CD4-positive, alpha-beta memory T cell (primary cell): Measurements from ENCODE around the gene POU4F1. TPM values are rescaled to one million over a fixed set of nuclear protein-coding genes. Genes with fewer than 3 reads are reported as not detected.

Source experiments
- CTCF ChIA-PET: fragments of 350-600 bp; sonication (Branson Sonifier 250); formaldehyde crosslinking; loops from one replicate; lab custom pipeline; 2021; ENCODE audit warnings: inconsistent platforms; ENCODE audit not compliant: partially characterized antibody; lab: Charles Lee
- POLR2A ChIA-PET: fragments of 350-600 bp; sonication (Branson Sonifier 250); formaldehyde crosslinking; loops from one replicate; lab custom pipeline; 2021; ENCODE audit not compliant: partially characterized antibody; lab: Charles Lee
- DNase-seq, 5 donors: peaks; one replicate each; pipeline versions ENCODE4 v3.0.0 to v3.0.0-alpha.2; 2020 to 2022; ENCODE audit warnings: mixed read lengths in 1 of 5
- H3K27ac ChIP-seq: one replicate; pipeline ENCODE4 v1.7.0; 2013; ENCODE audit warnings: low read depth, low read length
- H3K27me3 ChIP-seq: 2 replicates; pipeline ENCODE4 v1.7.0; 2013; ENCODE audit warnings: mild to moderate bottlenecking, low read length, moderate library complexity; ENCODE audit not compliant: insufficient read depth
- H3K36me3 ChIP-seq: 2 replicates; pipeline ENCODE4 v1.7.0; 2013; ENCODE audit warnings: mild to moderate bottlenecking, low read length, moderate library complexity; ENCODE audit not compliant: insufficient read depth
- H3K4me1 ChIP-seq: 2 replicates; pipeline ENCODE4 v1.7.0; 2013; ENCODE audit warnings: mild to moderate bottlenecking, low read length, moderate library complexity; ENCODE audit not compliant: insufficient read depth
- H3K4me3 ChIP-seq, 2 donors: one replicate each; pipeline ENCODE4 v1.7.0; 2013; ENCODE audit warnings: low read length in 2 of 2, mild to moderate bottlenecking in 1 of 2
- H3K9me3 ChIP-seq, 2 donors: one replicate each; pipeline ENCODE4 v1.7.0; 2013; ENCODE audit warnings: low read length in 2 of 2, control low read depth in 1 of 2; ENCODE audit not compliant: control insufficient read depth in 1 of 2
- H3K27ac Mint-ChIP-seq, 7 donors: one replicate each; pipeline ENCODE4 v1.8.0; 2020 to 2021; ENCODE audit warnings: mixed read lengths in 7 of 7, mild to moderate bottlenecking in 6 of 7, inconsistent platforms in 3 of 7, moderate library complexity in 3 of 7
- H3K27me3 Mint-ChIP-seq, 2 donors: one replicate each; pipeline ENCODE4 v1.8.0; 2020 to 2021; ENCODE audit warnings: mixed read lengths in 2 of 2
- H3K36me3 Mint-ChIP-seq, 2 donors: one replicate each; pipeline ENCODE4 v1.8.0; 2020 to 2021; ENCODE audit warnings: mixed read lengths in 2 of 2, inconsistent platforms in 1 of 2, mild to moderate bottlenecking in 1 of 2
- H3K4me1 Mint-ChIP-seq, 4 donors: one replicate each; pipeline ENCODE4 v1.8.0; 2020 to 2021; ENCODE audit warnings: mixed read lengths in 4 of 4, mild to moderate bottlenecking in 1 of 4
- H3K4me3 Mint-ChIP-seq, 8 donors: one replicate each; pipeline ENCODE4 v1.8.0; 2020 to 2021; ENCODE audit warnings: mixed read lengths in 8 of 8, mild to moderate bottlenecking in 7 of 8, moderate library complexity in 6 of 8, inconsistent platforms in 3 of 8
- H3K9me3 Mint-ChIP-seq, 8 donors: one replicate each; pipeline ENCODE4 v1.8.0; 2020 to 2021; ENCODE audit warnings: mixed read lengths in 8 of 8, mild to moderate bottlenecking in 5 of 8, inconsistent platforms in 3 of 8, moderate library complexity in 1 of 8
- intact Hi-C: fragments of 100-400 bp; cut with micrococcal nuclease; formaldehyde crosslinking; loops from one replicate; pipeline ENCODE4 v1.15.1; 2023
- polyA plus RNA-seq, 2 donors: library from polyadenylated mRNA; unstranded; fragments of 300-500 nt; fragmentation: Illumina TruSeq; gene quantifications; one replicate each; pipeline ENCODE4 v1.2.3, GENCODE V29; 2021
- total RNA-seq, 2 experiments: library from RNA; stranded (reverse); gene quantifications; one replicate each; pipeline ENCODE4 v1.2.3, GENCODE V29; 2021

The POU4F1 gene
- total and polyA plus RNA-seq, 4 experiments from 2014 or later = 0.06 TPM; not detected in 3

GRCh38 chr13:78601124-78601873, 2.1 kb downstream of the POU4F1 start:
- Mint-ChIP-seq H3K36me3 (peaks cover 0 to 11% of the 10 kb centered on the region in 2 donors), H3K27me3 (peaks cover 71 to 76% of the 10 kb centered on the region in 2 donors), H3K27ac (peak overlapping the region in 3 of 7 donors; percentile 3 to 81 (median 80)), H3K4me3 (peak overlapping the region; percentile 4 to 78 (median 65)), H3K4me1 (peaks cover 18 to 52% (median 25%) of the 10 kb centered on the region in 4 donors), H3K9me3 (peaks cover 0 to 60% (median 24%) of the 10 kb centered on the region in 8 donors)
- Histone ChIP-seq H3K9me3 (no peaks in the 10 kb centered on the region), H3K4me3 (no peak overlapping the region), H3K4me1 (peaks cover 30% of the 10 kb centered on the region), H3K27me3 (peaks cover 89% of the 10 kb centered on the region), H3K27ac (no peak overlapping the region), H3K36me3 (no peaks in the 10 kb centered on the region)
- no peak for DNase-seq
- ChIA-PET POLR2A (no interaction called here), CTCF (no interaction called here)
- intact Hi-C loops = loop anchor here (2.0 kb wide), 1 partner anchor 58 kb away; the partner anchor contains the start of gene OBI1

- intact Hi-C loops = loop anchor here (2.0 kb wide), 1 partner anchor 58 kb away; the partner anchor contains the start of gene OBI1
- Mint-ChIP-seq H3K4me1 (peaks cover 16 to 53% (median 24%) of the 10 kb centered on the region in 4 donors), H3K4me3 (peak overlapping the region in 7 of 8 donors; percentile 34 to 71 (median 59))
Observed at GRCh38 chr13:78600280-78600883, 3.0 kb downstream of the POU4F1 start.

GRCh38 chr13:78599645-78600279, 3.6 kb downstream of the POU4F1 start:
- Histone ChIP-seq H3K9me3 (no peaks in the 10 kb centered on the region), H3K4me3 (no peak overlapping the region), H3K36me3 (no peaks in the 10 kb centered on the region), H3K27me3 (peaks cover 89% of the 10 kb centered on the region), H3K4me1 (peaks cover 24% of the 10 kb centered on the region), H3K27ac (no peak overlapping the region)
- H3K27me3 Mint-ChIP-seq = peaks cover 66 to 71% of the 10 kb centered on the region in 2 donors
- H3K4me3 Mint-ChIP-seq = peak overlapping the region in 2 of 8 donors; percentile 15 to 36
- intact Hi-C loops = loop anchor here (2.0 kb wide), 1 partner anchor 59 kb away; the partner anchor contains the start of gene OBI1
- peaks cover 0 to 69% (median 30%) of the 10 kb centered on the region in 8 donors for H3K9me3 Mint-ChIP-seq
- peaks cover 0 to 13% of the 10 kb centered on the region in 2 donors for H3K36me3 Mint-ChIP-seq
- peaks cover 16 to 53% (median 23%) of the 10 kb centered on the region in 4 donors for H3K4me1 Mint-ChIP-seq
- DNase-seq = no peak
- POLR2A ChIA-PET = interaction anchor here (1.2 kb wide), 1 partner anchor 9 kb away, joined by 4 read pairs; no protein-coding TSS in a partner anchor
- peak overlapping the region in 3 of 7 donors; percentile 29 to 80 (median 42) for H3K27ac Mint-ChIP-seq
- CTCF ChIA-PET = no interaction called here

More at GRCh38 chr13:78600280-78600883, 3.0 kb downstream of the POU4F1 start:
- ChIA-PET CTCF (no interaction called here), POLR2A (interaction anchor here (1.2 kb wide), 1 partner anchor 8 kb away, joined by 4 read pairs; no protein-coding TSS in a partner anchor)
- H3K27me3 ChIP-seq = peaks cover 87% of the 10 kb centered on the region
- H3K36me3 ChIP-seq = no peaks in the 10 kb centered on the region
- peaks cover 27% of the 10 kb centered on the region for H3K4me1 ChIP-seq
- Mint-ChIP-seq H3K36me3 (peaks cover 0 to 11% of the 10 kb centered on the region in 2 donors), H3K27ac (peak overlapping the region in 2 of 7 donors; percentile 80 to 81), H3K27me3 (peaks cover 68 to 71% of the 10 kb centered on the region in 2 donors), H3K9me3 (peaks cover 0 to 66% (median 26%) of the 10 kb centered on the region in 8 donors)
- H3K27ac ChIP-seq = no peak overlapping the region
- no peak overlapping the region for H3K4me3 ChIP-seq
- H3K9me3 ChIP-seq = no peaks in the 10 kb centered on the region
- DNase-seq = no peak

- CTCF ChIA-PET = no interaction called here
- peaks cover 23% of the 10 kb centered on the region for H3K4me1 ChIP-seq
- peak overlapping the region in 1 of 8 donors; percentile 36 for H3K4me3 Mint-ChIP-seq
- peaks cover 12 to 47% (median 19%) of the 10 kb centered on the region in 4 donors for H3K4me1 Mint-ChIP-seq
- no peak overlapping the region for H3K4me3 ChIP-seq
- H3K36me3 Mint-ChIP-seq = peaks cover 0 to 15% of the 10 kb centered on the region in 2 donors
- H3K27me3 ChIP-seq = peaks cover 89% of the 10 kb centered on the region
- peak overlapping the region in 3 of 7 donors; percentile 38 to 80 (median 70) for H3K27ac Mint-ChIP-seq
- no peak for DNase-seq
- H3K27ac ChIP-seq = no peak overlapping the region
- intact Hi-C loops = no loop called here
- no peaks in the 10 kb centered on the region for H3K36me3 ChIP-seq
- no peaks in the 10 kb centered on the region for H3K9me3 ChIP-seq
- peaks cover 70 to 72% of the 10 kb centered on the region in 2 donors for H3K27me3 Mint-ChIP-seq
- peaks cover 0 to 72% (median 34%) of the 10 kb centered on the region in 8 donors for H3K9me3 Mint-ChIP-seq
- POLR2A ChIA-PET = interaction anchor here (1.2 kb wide), 1 partner anchor 10 kb away, joined by 4 read pairs; no protein-coding TSS in a partner anchor
Observed at GRCh38 chr13:78598966-78599644, 4.2 kb downstream of the POU4F1 start.

- no peak overlapping the region for H3K4me3 Mint-ChIP-seq
Observed at GRCh38 chr13:78598116-78598781, 5.1 kb downstream of the POU4F1 start.

GRCh38 chr13:78597602-78597932, 5.8 kb downstream of the POU4F1 start:
- no peaks in the 10 kb centered on the region for H3K36me3 ChIP-seq
- no peak overlapping the region for H3K27ac ChIP-seq
- peak overlapping the region in 6 of 8 donors; percentile 6 to 43 (median 20) for H3K4me3 Mint-ChIP-seq
- intact Hi-C loops = no loop called here
- no peak overlapping the region for H3K4me3 ChIP-seq
- peaks cover 6 to 34% (median 11%) of the 10 kb centered on the region in 4 donors for H3K4me1 Mint-ChIP-seq
- H3K27me3 Mint-ChIP-seq = peaks cover 69 to 75% of the 10 kb centered on the region in 2 donors
- H3K36me3 Mint-ChIP-seq = peaks cover 0 to 11% of the 10 kb centered on the region in 2 donors
- no peak for DNase-seq
- ChIA-PET POLR2A (no interaction called here), CTCF (no interaction called here)
- no peaks in the 10 kb centered on the region for H3K9me3 ChIP-seq
- peaks cover 10% of the 10 kb centered on the region for H3K4me1 ChIP-seq
- H3K9me3 Mint-ChIP-seq = peaks cover 0 to 77% (median 40%) of the 10 kb centered on the region in 8 donors
- peak overlapping the region in 4 of 7 donors; percentile 36 to 87 (median 71) for H3K27ac Mint-ChIP-seq
- H3K27me3 ChIP-seq = peaks cover 91% of the 10 kb centered on the region

More at GRCh38 chr13:78598116-78598781, 5.1 kb downstream of the POU4F1 start:
- Mint-ChIP-seq H3K9me3 (peaks cover 0 to 75% (median 37%) of the 10 kb centered on the region in 8 donors), H3K27me3 (peaks cover 68 to 71% of the 10 kb centered on the region in 2 donors), H3K36me3 (peaks cover 0 to 12% of the 10 kb centered on the region in 2 donors), H3K4me1 (peaks cover 9 to 38% (median 14%) of the 10 kb centered on the region in 4 donors), H3K27ac (peak overlapping the region in 3 of 7 donors; percentile 29 to 80 (median 57))
- H3K9me3 ChIP-seq = no peaks in the 10 kb centered on the region
- intact Hi-C loops = no loop called here
- no peak for DNase-seq
- H3K27me3 ChIP-seq = peaks cover 91% of the 10 kb centered on the region
- POLR2A ChIA-PET = no interaction called here
- H3K4me3 ChIP-seq = no peak overlapping the region
- peaks cover 17% of the 10 kb centered on the region for H3K4me1 ChIP-seq
- CTCF ChIA-PET = no interaction called here
- H3K27ac ChIP-seq = no peak overlapping the region
- no peaks in the 10 kb centered on the region for H3K36me3 ChIP-seq
